Peyer's patch (tissue), 4 donors: ENCODE data around the gene PTGIR. TPM values are rescaled to one million over a fixed set of nuclear protein-coding genes. Genes with fewer than 3 reads are reported as not detected.

Experiments used
- DNase-seq, 3 donors: peaks; one replicate each; pipeline ENCODE4 v3.0.0-alpha.2; 2017 to 2019
- H3K27ac ChIP-seq, 4 donors: fragments of 200-600 bp; sonication (generic); one replicate each; pipeline ENCODE4 v1.5.1; 2016 to 2019
- H3K27me3 ChIP-seq, 2 donors: fragments of 200-600 bp; sonication (generic); one replicate each; pipeline ENCODE4 v1.5.1; 2019
- H3K36me3 ChIP-seq, 3 donors: fragments of 200-600 bp; sonication (generic); one replicate each; pipeline ENCODE4 v1.5.1; 2016 to 2019
- H3K4me1 ChIP-seq, 4 donors: fragments of 200-600 bp; sonication (generic); one replicate each; pipeline ENCODE4 v1.5.1; 2016 to 2019
- H3K4me3 ChIP-seq, 4 donors: fragments of 200-600 bp; sonication (generic); 1 replicate in 3 of 4; 2 replicates in 1 of 4; pipeline ENCODE4 v1.5.1; 2016 to 2019; ENCODE audit warnings: mild to moderate bottlenecking in 1 of 4
- H3K9me3 ChIP-seq, 4 donors: fragments of 200-600 bp; sonication (generic); one replicate each; pipeline ENCODE4 v1.5.1; 2016 to 2019; ENCODE audit warnings: mild to moderate bottlenecking in 1 of 4
- CTCF ChIP-seq, 6 experiments: fragments of 450-650 bp in 4 of 6; fragments of 200-600 bp in 2 of 6; sonication (generic) in 1 of 6; IDR thresholded peaks; one replicate each; pipeline ENCODE4 v1.5.1; 2017 to 2019; ENCODE audit warnings: antibody characterized with exemption in 6 of 6, mild to moderate bottlenecking in 3 of 6, moderate library complexity in 1 of 6
- POLR2A ChIP-seq, 2 donors: fragments of 450-650 bp; IDR thresholded peaks; one replicate each; pipeline ENCODE4 v1.5.1; 2017; ENCODE audit warnings: antibody characterized with exemption in 2 of 2, mild to moderate bottlenecking in 2 of 2, moderate library complexity in 2 of 2
- total RNA-seq, 4 donors: library from RNA; depleted of rRNA; stranded (reverse); fragments of >200 nt; gene quantifications; one replicate each; pipeline ENCODE4 v1.1.0, GENCODE V29; 2016

The PTGIR gene
- total RNA-seq, 4 donors from 2014 or later = 3.4 to 5.8 TPM; not detected in 2

- DNase-seq = no peak
- H3K4me1 ChIP-seq = no peaks in the 10 kb centered on the region
- H3K9me3 ChIP-seq = no peaks in the 10 kb centered on the region
- TF ChIP-seq POLR2A (IDR thresholded peaks at IDR 0.05) = no peak
- no peak for TF ChIP-seq CTCF (IDR thresholded peaks at IDR 0.05)
- H3K4me3 ChIP-seq = no peak overlapping the region
- H3K27ac ChIP-seq = no peak overlapping the region
- no peaks in the 10 kb centered on the region for H3K27me3 ChIP-seq
- no peaks in the 10 kb centered on the region for H3K36me3 ChIP-seq
These were observed 33.6 kb downstream of the PTGIR start for GRCh38 chr19:46591254-46591653.

GRCh38 chr19:46587861-46588260, 37.0 kb downstream of the PTGIR start:
- no peaks in the 10 kb centered on the region for H3K4me1 ChIP-seq
- H3K27me3 ChIP-seq = no peaks in the 10 kb centered on the region
- no peak overlapping the region for H3K27ac ChIP-seq
- H3K4me3 ChIP-seq = no peak overlapping the region
- DNase-seq = peak in 1 of 3 donors; percentile 10
- TF ChIP-seq POLR2A (IDR thresholded peaks at IDR 0.05) (no peak), CTCF (IDR thresholded peaks at IDR 0.05) (no peak)
- no peaks in the 10 kb centered on the region for H3K36me3 ChIP-seq
- H3K9me3 ChIP-seq = no peaks in the 10 kb centered on the region

- DNase-seq = no peak
- Histone ChIP-seq H3K4me3 (no peak overlapping the region), H3K4me1 (no peaks in the 10 kb centered on the region), H3K27me3 (no peaks in the 10 kb centered on the region), H3K27ac (no peak overlapping the region), H3K9me3 (no peaks in the 10 kb centered on the region), H3K36me3 (no peaks in the 10 kb centered on the region)
- TF ChIP-seq POLR2A (IDR thresholded peaks at IDR 0.05) = no peak
- TF ChIP-seq CTCF (IDR thresholded peaks at IDR 0.05) = no peak
These were observed 38.6 kb downstream of the PTGIR start for GRCh38 chr19:46586294-46586693.

GRCh38 chr19:46585539-46585938, 39.4 kb downstream of the PTGIR start:
- Histone ChIP-seq H3K27me3 (no peaks in the 10 kb centered on the region), H3K4me1 (no peaks in the 10 kb centered on the region), H3K9me3 (no peaks in the 10 kb centered on the region), H3K4me3 (no peak overlapping the region), H3K36me3 (no peaks in the 10 kb centered on the region), H3K27ac (no peak overlapping the region)
- no peak for TF ChIP-seq POLR2A (IDR thresholded peaks at IDR 0.05)
- TF ChIP-seq CTCF (IDR thresholded peaks at IDR 0.05) = no peak
- no peak for DNase-seq

GRCh38 chr19:46580247-46580646, 44.6 kb downstream of the PTGIR start:
- Histone ChIP-seq H3K9me3 (no peaks in the 10 kb centered on the region), H3K27ac (no peak overlapping the region), H3K4me1 (no peaks in the 10 kb centered on the region), H3K27me3 (no peaks in the 10 kb centered on the region), H3K4me3 (no peak overlapping the region), H3K36me3 (no peaks in the 10 kb centered on the region)
- no peak for DNase-seq
- TF ChIP-seq POLR2A (IDR thresholded peaks at IDR 0.05) = no peak
- no peak for TF ChIP-seq CTCF (IDR thresholded peaks at IDR 0.05)

GRCh38 chr19:46579361-46579879, 45.5 kb downstream of the PTGIR start:
- TF ChIP-seq POLR2A (IDR thresholded peaks at IDR 0.05) (no peak), CTCF (IDR thresholded peaks at IDR 0.05) (peak in 1 of 6 experiments; percentile 9)
- no peak for DNase-seq
- Histone ChIP-seq H3K4me3 (no peak overlapping the region), H3K36me3 (no peaks in the 10 kb centered on the region), H3K4me1 (no peaks in the 10 kb centered on the region), H3K27ac (no peak overlapping the region), H3K9me3 (no peaks in the 10 kb centered on the region), H3K27me3 (no peaks in the 10 kb centered on the region)
